Measurements from ENCODE around the gene CBX8. TPM values are rescaled to one million over a fixed set of nuclear protein-coding genes. Genes with fewer than 3 reads are reported as not detected.

Gene CBX8
- total RNA-seq, 2 donors from 2014 or later: 1.6 to 1.8 TPM

- no peaks in the 10 kb centered on the region for H3K27me3 ChIP-seq
- intact Hi-C loops (cut with DNase I): no loop called here
- H3K36me3 ChIP-seq (replicated peaks in 1 of 2; ENCODE audit: insufficient read depth in 1 of 2, low read depth in 2 of 2): no peaks in the 10 kb centered on the region
- ATAC-seq: no peak
- H3K27ac ChIP-seq: no peak overlapping the region
- no peaks in the 10 kb centered on the region for H3K9me3 ChIP-seq
- 74 to 82% methylated on average over 15 to 19 of the region's 19 CpGs for WGBS, 2 donors
- TF ChIP-seq, protein P1, sequence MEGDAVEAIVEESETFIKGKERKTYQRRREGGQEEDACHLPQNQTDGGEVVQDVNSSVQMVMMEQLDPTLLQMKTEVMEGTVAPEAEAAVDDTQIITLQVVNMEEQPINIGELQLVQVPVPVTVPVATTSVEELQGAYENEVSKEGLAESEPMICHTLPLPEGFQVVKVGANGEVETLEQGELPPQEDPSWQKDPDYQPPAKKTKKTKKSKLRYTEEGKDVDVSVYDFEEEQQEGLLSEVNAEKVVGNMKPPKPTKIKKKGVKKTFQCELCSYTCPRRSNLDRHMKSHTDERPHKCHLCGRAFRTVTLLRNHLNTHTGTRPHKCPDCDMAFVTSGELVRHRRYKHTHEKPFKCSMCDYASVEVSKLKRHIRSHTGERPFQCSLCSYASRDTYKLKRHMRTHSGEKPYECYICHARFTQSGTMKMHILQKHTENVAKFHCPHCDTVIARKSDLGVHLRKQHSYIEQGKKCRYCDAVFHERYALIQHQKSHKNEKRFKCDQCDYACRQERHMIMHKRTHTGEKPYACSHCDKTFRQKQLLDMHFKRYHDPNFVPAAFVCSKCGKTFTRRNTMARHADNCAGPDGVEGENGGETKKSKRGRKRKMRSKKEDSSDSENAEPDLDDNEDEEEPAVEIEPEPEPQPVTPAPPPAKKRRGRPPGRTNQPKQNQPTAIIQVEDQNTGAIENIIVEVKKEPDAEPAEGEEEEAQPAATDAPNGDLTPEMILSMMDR (IDR thresholded peaks at IDR 0.05): no peak
- TF ChIP-seq POLR2A (IDR thresholded peaks at IDR 0.05): no peak
- no peak for DNase-seq
- H3K4me1 ChIP-seq: no peaks in the 10 kb centered on the region
- H3K4me3 ChIP-seq: no peak overlapping the region
Observed at GRCh38 chr17:79761894-79762589, 34.8 kb downstream of the CBX8 start.

- H3K9me3 ChIP-seq: no peaks in the 10 kb centered on the region
- no peaks in the 10 kb centered on the region for H3K27me3 ChIP-seq
- no peak for ATAC-seq
- 79 to 80% methylated on average over 8 to 21 of the region's 21 CpGs for WGBS, 2 donors
- no peaks in the 10 kb centered on the region for H3K36me3 ChIP-seq (replicated peaks in 1 of 2; ENCODE audit: insufficient read depth in 1 of 2, low read depth in 2 of 2)
- H3K4me3 ChIP-seq: no peak overlapping the region
- H3K4me1 ChIP-seq: no peaks in the 10 kb centered on the region
- no peak for TF ChIP-seq POLR2A (IDR thresholded peaks at IDR 0.05)
- TF ChIP-seq, protein P1 (IDR thresholded peaks at IDR 0.05): no peak
- no peak for DNase-seq
- no peak overlapping the region for H3K27ac ChIP-seq
- intact Hi-C loops (cut with DNase I): no loop called here
Observed at GRCh38 chr17:79760197-79760906, 36.5 kb downstream of the CBX8 start.

GRCh38 chr17:79758271-79758670 is 38.6 kb downstream of the CBX8 start:
- ATAC-seq (no peak), DNase-seq (no peak)
- Histone ChIP-seq H3K4me3 (no peak overlapping the region), H3K36me3 (replicated peaks in 1 of 2; ENCODE audit: insufficient read depth in 1 of 2, low read depth in 2 of 2) (no peaks in the 10 kb centered on the region), H3K4me1 (no peaks in the 10 kb centered on the region), H3K27ac (no peak overlapping the region), H3K27me3 (no peaks in the 10 kb centered on the region), H3K9me3 (no peaks in the 10 kb centered on the region)
- intact Hi-C loops (cut with DNase I): no loop called here
- TF ChIP-seq, protein P1 (IDR thresholded peaks at IDR 0.05): no peak
- no peak for TF ChIP-seq POLR2A (IDR thresholded peaks at IDR 0.05)
- WGBS, 2 donors: 86 to 90% methylated on average over 6 of the region's 6 CpGs

DNA sequence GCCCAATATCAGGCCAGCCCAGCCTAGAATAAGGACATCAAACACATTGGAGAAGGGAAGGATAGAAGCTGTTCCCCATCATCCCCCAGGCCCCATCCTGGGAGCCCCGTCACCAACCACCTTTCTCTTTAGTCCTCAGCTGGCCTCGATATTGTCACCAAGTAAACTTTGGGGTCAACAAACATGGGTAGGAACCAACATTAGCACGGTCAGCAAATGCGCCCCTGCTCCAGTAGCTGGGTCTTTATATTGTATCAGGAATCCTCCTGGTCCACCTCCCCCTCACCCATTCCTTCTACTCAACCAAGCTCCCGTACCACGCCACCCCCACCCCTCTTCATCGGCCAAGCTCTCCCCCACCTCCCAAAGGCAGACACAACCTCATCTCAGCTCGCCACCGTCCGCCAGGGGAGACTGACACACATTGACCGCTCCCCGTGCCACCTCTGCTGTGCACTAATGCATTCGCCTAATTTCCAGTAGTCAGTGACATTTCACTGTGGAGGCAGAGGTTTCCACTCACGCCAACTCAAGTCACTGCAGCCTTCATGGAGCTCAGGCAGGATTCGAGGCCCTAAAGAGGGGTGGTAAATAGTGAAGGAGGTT is 39.6 kb downstream of the CBX8 start:
- no peaks in the 10 kb centered on the region for H3K27me3 ChIP-seq
- intact Hi-C loops (cut with DNase I): no loop called here
- no peaks in the 10 kb centered on the region for H3K36me3 ChIP-seq (replicated peaks in 1 of 2; ENCODE audit: insufficient read depth in 1 of 2, low read depth in 2 of 2)
- no peak overlapping the region for H3K27ac ChIP-seq
- H3K4me3 ChIP-seq: no peak overlapping the region
- H3K4me1 ChIP-seq: no peaks in the 10 kb centered on the region
- H3K9me3 ChIP-seq: no peaks in the 10 kb centered on the region
- TF ChIP-seq POLR2A (IDR thresholded peaks at IDR 0.05): no peak
- TF ChIP-seq, protein P1 (IDR thresholded peaks at IDR 0.05): no peak
- 89% methylated on average over 15 of the region's 15 CpGs for WGBS, 2 donors
- ATAC-seq (no peak), DNase-seq (no peak)

All from body of pancreas (tissue), 4 donors.